ENCODE results near the gene NXPH4.
A peak's percentile ranks its signal among the peaks of the same experiment; 100 is the strongest.

NXPH4 gene

DNA sequence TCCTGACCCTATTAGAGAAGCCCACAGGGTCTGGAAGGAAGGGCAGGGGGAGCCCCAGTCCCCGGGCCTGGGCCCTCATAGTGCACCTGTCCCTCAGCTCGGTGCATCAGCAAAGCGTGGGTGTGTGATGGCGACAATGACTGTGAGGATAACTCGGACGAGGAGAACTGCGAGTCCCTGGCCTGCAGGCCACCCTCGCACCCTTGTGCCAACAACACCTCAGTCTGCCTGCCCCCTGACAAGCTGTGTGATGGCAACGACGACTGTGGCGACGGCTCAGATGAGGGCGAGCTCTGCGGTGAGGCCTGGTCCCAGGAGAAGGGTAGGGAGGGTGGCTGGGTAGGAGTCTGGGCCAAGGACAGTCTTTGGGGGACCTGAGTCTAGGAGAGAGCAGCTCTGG is 42.9 kb upstream of the NXPH4 start:
- TF ChIP-seq, protein P1, sequence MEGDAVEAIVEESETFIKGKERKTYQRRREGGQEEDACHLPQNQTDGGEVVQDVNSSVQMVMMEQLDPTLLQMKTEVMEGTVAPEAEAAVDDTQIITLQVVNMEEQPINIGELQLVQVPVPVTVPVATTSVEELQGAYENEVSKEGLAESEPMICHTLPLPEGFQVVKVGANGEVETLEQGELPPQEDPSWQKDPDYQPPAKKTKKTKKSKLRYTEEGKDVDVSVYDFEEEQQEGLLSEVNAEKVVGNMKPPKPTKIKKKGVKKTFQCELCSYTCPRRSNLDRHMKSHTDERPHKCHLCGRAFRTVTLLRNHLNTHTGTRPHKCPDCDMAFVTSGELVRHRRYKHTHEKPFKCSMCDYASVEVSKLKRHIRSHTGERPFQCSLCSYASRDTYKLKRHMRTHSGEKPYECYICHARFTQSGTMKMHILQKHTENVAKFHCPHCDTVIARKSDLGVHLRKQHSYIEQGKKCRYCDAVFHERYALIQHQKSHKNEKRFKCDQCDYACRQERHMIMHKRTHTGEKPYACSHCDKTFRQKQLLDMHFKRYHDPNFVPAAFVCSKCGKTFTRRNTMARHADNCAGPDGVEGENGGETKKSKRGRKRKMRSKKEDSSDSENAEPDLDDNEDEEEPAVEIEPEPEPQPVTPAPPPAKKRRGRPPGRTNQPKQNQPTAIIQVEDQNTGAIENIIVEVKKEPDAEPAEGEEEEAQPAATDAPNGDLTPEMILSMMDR (IDR thresholded peaks at IDR 0.05; ENCODE audit: poor library complexity, severe bottlenecking): no peak
- Histone ChIP-seq H3K27me3 (ENCODE audit: insufficient read depth, poor library complexity, severe bottlenecking) (no peaks in the 10 kb centered on the region), H3K4me1 (ENCODE audit: insufficient read depth, poor library complexity, severe bottlenecking) (peaks cover 27% of the 10 kb centered on the region), H3K9me3 (ENCODE audit: severe bottlenecking) (no peaks in the 10 kb centered on the region), H3K36me3 (ENCODE audit: low read depth) (peaks cover 14% of the 10 kb centered on the region; the same call in 1 of the 2 replicates), H3K27ac (ENCODE audit: poor library complexity, severe bottlenecking) (no peak overlapping the region), H3K4me3 (ENCODE audit: severe bottlenecking) (no peak overlapping the region)
- ATAC-seq (ENCODE audit: low read depth): no peak
- DNase-seq (ENCODE audit: low spot score): no peak

DNA sequence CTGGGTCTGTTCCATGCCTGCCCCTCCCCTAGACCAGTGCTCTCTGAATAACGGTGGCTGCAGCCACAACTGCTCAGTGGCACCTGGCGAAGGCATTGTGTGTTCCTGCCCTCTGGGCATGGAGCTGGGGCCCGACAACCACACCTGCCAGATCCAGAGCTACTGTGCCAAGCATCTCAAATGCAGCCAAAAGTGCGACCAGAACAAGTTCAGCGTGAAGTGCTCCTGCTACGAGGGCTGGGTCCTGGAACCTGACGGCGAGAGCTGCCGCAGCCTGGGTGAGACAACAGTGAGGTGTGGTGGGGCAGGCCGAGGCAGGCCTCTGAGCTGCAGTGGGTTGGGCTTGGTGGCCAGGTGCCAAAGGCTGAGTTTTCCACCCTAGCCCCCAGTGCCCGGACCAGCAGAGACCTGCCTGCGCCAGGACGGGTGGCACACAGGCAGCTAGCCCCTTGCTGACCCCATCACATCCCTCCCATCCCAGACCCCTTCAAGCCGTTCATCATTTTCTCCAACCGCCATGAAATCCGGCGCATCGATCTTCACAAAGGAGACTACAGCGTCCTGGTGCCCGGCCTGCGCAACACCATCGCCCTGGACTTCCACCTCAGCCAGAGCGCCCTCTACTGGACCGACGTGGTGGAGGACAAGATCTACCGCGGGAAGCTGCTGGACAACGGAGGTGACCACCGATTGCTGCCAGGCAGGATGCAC is 41.0 kb upstream of the NXPH4 start:
- DNase-seq (ENCODE audit: low spot score): peak; percentile 95
- H3K36me3 ChIP-seq (ENCODE audit: low read depth): peaks cover 8% of the 10 kb centered on the region; the same call in 1 of the 2 replicates

DNA sequence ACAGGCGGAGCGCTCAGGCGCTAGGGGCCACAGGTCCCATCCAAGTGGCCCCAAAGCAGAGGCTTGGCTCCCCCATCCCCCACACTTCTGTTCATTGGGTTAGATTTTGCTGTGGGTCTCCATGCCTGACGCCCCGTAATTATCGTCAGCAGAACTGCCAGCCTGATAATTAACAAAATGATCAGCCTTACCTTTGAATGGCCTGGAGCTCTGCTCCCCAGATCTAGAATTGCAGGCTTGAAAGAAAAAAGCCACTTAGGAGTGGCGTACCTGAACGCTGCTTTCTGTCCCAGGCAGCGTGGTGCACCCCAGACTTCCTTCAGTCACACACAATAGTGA is 40.5 kb upstream of the NXPH4 start:
- Histone ChIP-seq H3K27me3 (ENCODE audit: insufficient read depth, poor library complexity, severe bottlenecking) (no peaks in the 10 kb centered on the region), H3K4me1 (ENCODE audit: insufficient read depth, poor library complexity, severe bottlenecking) (peaks cover 27% of the 10 kb centered on the region), H3K36me3 (ENCODE audit: low read depth) (peaks cover 8% of the 10 kb centered on the region; the same call in 1 of the 2 replicates), H3K27ac (ENCODE audit: poor library complexity, severe bottlenecking) (peak overlapping the region; percentile 48), H3K4me3 (ENCODE audit: severe bottlenecking) (no peak overlapping the region), H3K9me3 (ENCODE audit: severe bottlenecking) (no peaks in the 10 kb centered on the region)
- no peak for DNase-seq (ENCODE audit: low spot score)
- TF ChIP-seq, protein P1 (IDR thresholded peaks at IDR 0.05; ENCODE audit: poor library complexity, severe bottlenecking): peak; percentile 79
- ATAC-seq (ENCODE audit: low read depth): no peak

More for the DNA sequence above, 41.0 kb upstream of the NXPH4 start:
- ATAC-seq (ENCODE audit: low read depth): peak; percentile 93
- H3K4me1 ChIP-seq (ENCODE audit: insufficient read depth, poor library complexity, severe bottlenecking): peaks cover 27% of the 10 kb centered on the region
- peak overlapping the region; percentile 10 for H3K4me3 ChIP-seq (ENCODE audit: severe bottlenecking)
- no peaks in the 10 kb centered on the region for H3K27me3 ChIP-seq (ENCODE audit: insufficient read depth, poor library complexity, severe bottlenecking)
- H3K9me3 ChIP-seq (ENCODE audit: severe bottlenecking): no peaks in the 10 kb centered on the region
- H3K27ac ChIP-seq (ENCODE audit: poor library complexity, severe bottlenecking): peak overlapping the region; percentile 48
- TF ChIP-seq, protein P1 (IDR thresholded peaks at IDR 0.05; ENCODE audit: poor library complexity, severe bottlenecking): peak; percentile 96

DNA sequence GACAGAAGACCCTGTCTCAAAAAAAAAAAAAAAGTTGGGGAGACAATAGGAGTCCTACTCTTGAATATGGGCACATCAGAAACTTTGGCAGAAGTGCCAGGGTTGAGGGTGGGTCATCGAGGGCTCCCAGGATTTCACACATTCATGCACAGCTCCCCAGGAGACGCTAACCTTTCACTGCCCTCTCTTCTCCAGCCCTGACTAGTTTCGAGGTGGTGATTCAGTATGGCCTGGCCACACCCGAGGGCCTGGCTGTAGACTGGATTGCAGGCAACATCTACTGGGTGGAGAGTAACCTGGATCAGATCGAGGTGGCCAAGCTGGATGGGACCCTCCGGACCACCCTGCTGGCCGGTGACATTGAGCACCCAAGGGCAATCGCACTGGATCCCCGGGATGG is 39.7 kb upstream of the NXPH4 start:
- H3K36me3 ChIP-seq (ENCODE audit: low read depth): peaks cover 8% of the 10 kb centered on the region; the same call in 1 of the 2 replicates
- no peak for DNase-seq (ENCODE audit: low spot score)
- ATAC-seq (ENCODE audit: low read depth): peak; percentile 62
- no peaks in the 10 kb centered on the region for H3K27me3 ChIP-seq (ENCODE audit: insufficient read depth, poor library complexity, severe bottlenecking)
- H3K4me3 ChIP-seq (ENCODE audit: severe bottlenecking): no peak overlapping the region
- no peaks in the 10 kb centered on the region for H3K9me3 ChIP-seq (ENCODE audit: severe bottlenecking)
- H3K4me1 ChIP-seq (ENCODE audit: insufficient read depth, poor library complexity, severe bottlenecking): peaks cover 27% of the 10 kb centered on the region
- H3K27ac ChIP-seq (ENCODE audit: poor library complexity, severe bottlenecking): peak overlapping the region; percentile 48
- TF ChIP-seq, protein P1 (IDR thresholded peaks at IDR 0.05; ENCODE audit: poor library complexity, severe bottlenecking): no peak

DNA sequence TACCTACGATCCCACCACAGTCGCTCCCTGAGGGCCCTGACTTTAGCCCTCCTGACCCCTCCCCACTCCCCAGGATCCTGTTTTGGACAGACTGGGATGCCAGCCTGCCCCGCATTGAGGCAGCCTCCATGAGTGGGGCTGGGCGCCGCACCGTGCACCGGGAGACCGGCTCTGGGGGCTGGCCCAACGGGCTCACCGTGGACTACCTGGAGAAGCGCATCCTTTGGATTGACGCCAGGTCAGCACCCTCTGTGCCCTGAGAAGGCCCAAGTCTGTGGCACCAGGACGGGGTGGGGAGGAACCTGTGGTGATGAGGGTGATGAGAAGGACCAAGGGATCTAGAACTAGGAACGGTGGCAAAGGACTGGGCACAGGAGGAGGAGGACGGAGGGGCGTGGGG is 39.2 kb upstream of the NXPH4 start:
- TF ChIP-seq, protein P1 (IDR thresholded peaks at IDR 0.05; ENCODE audit: poor library complexity, severe bottlenecking): no peak

More for the DNA sequence above, 39.2 kb upstream of the NXPH4 start:
- DNase-seq (ENCODE audit: low spot score): no peak
- no peak for ATAC-seq (ENCODE audit: low read depth)
- Histone ChIP-seq H3K27ac (ENCODE audit: poor library complexity, severe bottlenecking) (peak overlapping the region; percentile 48), H3K4me1 (ENCODE audit: insufficient read depth, poor library complexity, severe bottlenecking) (peaks cover 27% of the 10 kb centered on the region), H3K4me3 (ENCODE audit: severe bottlenecking) (no peak overlapping the region), H3K9me3 (ENCODE audit: severe bottlenecking) (no peaks in the 10 kb centered on the region), H3K36me3 (ENCODE audit: low read depth) (peaks cover 8% of the 10 kb centered on the region; the same call in 1 of the 2 replicates), H3K27me3 (ENCODE audit: insufficient read depth, poor library complexity, severe bottlenecking) (no peaks in the 10 kb centered on the region)

Data from RWPE2 (cell line).